ENCODE measurements around the gene MRPS26. TPM values are rescaled to one million over a fixed set of nuclear protein-coding genes. Genes with fewer than 3 reads are reported as not detected.

The MRPS26 gene
- total and polyA plus RNA-seq, 2 experiments from 2014 or later = 89.2 to 174 TPM

DNA sequence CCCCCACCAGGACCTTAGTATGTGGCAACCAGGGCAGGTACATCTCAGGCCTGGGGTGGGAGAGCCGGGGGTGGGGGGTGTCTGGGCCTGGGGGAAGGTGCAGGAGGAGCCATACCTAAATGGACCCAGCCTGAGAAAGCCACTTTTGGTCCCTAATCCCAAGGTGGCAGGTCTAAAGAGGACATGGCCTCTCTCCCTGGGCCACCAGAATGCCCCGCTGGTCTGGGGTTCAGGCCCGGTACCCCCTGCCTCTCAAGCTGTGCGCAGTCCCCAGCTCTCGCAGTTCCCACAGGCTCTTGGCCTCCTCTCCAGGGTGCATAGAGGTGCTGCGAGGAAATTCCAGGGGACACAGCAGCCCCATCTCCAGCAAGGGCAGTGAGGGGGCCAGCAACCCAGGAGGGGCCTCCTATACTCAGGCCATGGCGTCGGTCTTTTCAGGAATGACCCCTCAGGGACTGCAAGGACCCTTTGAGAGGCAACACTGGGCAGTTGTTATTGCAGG lies 39.8 kb downstream of the MRPS26 start:
- no peak overlapping the region for H3K27ac ChIP-seq
- H3K9me3 ChIP-seq (ENCODE audit: low read depth) = no peaks in the 10 kb centered on the region
- no peak overlapping the region for H3K4me2 ChIP-seq
- H3K27me3 ChIP-seq = peaks cover 38% of the 10 kb centered on the region
- no peaks in the 10 kb centered on the region for H3K9me2 ChIP-seq (replicated peaks; ENCODE audit: insufficient read depth)
- H3K36me3 ChIP-seq (replicated peaks; ENCODE audit: insufficient read depth, low read depth) = no peaks in the 10 kb centered on the region
- 90% methylated on average over 8 of the region's 8 CpGs for WGBS (ENCODE audit: low lambda C conversion rate, missing lambda C conversion rate)
- no peak overlapping the region for H3K4me3 ChIP-seq
- DNase-seq (ENCODE audit: low spot score) = no peak
- H2AFZ ChIP-seq = no peak overlapping the region
- peaks cover 7% of the 10 kb centered on the region for H3K4me1 ChIP-seq (ENCODE audit: insufficient read depth)
- H4K20me1 ChIP-seq (ENCODE audit: insufficient read depth, poor library complexity, severe bottlenecking) = no peaks in the 10 kb centered on the region
- H3K79me2 ChIP-seq = no peaks in the 10 kb centered on the region
- TF ChIP-seq, protein P1, sequence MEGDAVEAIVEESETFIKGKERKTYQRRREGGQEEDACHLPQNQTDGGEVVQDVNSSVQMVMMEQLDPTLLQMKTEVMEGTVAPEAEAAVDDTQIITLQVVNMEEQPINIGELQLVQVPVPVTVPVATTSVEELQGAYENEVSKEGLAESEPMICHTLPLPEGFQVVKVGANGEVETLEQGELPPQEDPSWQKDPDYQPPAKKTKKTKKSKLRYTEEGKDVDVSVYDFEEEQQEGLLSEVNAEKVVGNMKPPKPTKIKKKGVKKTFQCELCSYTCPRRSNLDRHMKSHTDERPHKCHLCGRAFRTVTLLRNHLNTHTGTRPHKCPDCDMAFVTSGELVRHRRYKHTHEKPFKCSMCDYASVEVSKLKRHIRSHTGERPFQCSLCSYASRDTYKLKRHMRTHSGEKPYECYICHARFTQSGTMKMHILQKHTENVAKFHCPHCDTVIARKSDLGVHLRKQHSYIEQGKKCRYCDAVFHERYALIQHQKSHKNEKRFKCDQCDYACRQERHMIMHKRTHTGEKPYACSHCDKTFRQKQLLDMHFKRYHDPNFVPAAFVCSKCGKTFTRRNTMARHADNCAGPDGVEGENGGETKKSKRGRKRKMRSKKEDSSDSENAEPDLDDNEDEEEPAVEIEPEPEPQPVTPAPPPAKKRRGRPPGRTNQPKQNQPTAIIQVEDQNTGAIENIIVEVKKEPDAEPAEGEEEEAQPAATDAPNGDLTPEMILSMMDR (IDR thresholded peaks at IDR 0.05; ENCODE audit: poor library complexity) = no peak
- TF ChIP-seq EZH2 (IDR thresholded peaks at IDR 0.05; ENCODE audit: borderline replicate concordance) = no peak
- TF ChIP-seq EZH2phosphoT487 (IDR thresholded peaks at IDR 0.05; ENCODE audit: low read depth, severe bottlenecking, unreplicated experiment) = no peak

DNA sequence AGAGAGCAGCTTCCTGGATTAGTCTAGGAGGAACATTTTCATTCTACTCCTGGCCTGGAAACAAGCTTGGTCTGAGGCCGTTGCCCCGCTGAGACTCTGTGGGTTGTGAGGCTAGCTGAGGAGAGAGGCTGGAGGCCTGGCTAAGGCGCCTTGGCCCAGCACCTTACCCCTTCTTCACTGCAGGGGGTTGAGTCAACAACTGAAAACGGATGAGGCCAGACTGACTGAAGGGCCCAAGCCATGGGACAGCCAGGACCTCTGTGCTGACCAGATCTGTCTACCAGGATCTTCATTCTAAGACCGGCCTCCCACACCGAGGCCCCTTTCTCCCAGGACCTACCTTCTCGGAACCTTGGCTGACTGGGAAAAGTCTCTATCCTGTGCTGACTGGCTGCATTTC lies 42.2 kb downstream of the MRPS26 start:
- H3K4me2 ChIP-seq = no peak overlapping the region
- no peaks in the 10 kb centered on the region for H3K9me3 ChIP-seq (ENCODE audit: low read depth)
- H2AFZ ChIP-seq = no peak overlapping the region
- peaks cover 27% of the 10 kb centered on the region for H3K27me3 ChIP-seq
- H3K79me2 ChIP-seq = no peaks in the 10 kb centered on the region
- peaks cover 1% of the 10 kb centered on the region for H3K4me1 ChIP-seq (ENCODE audit: insufficient read depth)
- 83% methylated on average over 7 of the region's 7 CpGs for WGBS (ENCODE audit: low lambda C conversion rate, missing lambda C conversion rate)
- H3K27ac ChIP-seq = no peak overlapping the region
- TF ChIP-seq, protein P1 (IDR thresholded peaks at IDR 0.05; ENCODE audit: poor library complexity) = no peak
- TF ChIP-seq EZH2 (IDR thresholded peaks at IDR 0.05; ENCODE audit: borderline replicate concordance) = no peak
- no peak for TF ChIP-seq EZH2phosphoT487 (IDR thresholded peaks at IDR 0.05; ENCODE audit: low read depth, severe bottlenecking, unreplicated experiment)
- no peaks in the 10 kb centered on the region for H4K20me1 ChIP-seq (ENCODE audit: insufficient read depth, poor library complexity, severe bottlenecking)
- H3K36me3 ChIP-seq (replicated peaks; ENCODE audit: insufficient read depth, low read depth) = no peaks in the 10 kb centered on the region
- H3K4me3 ChIP-seq = no peak overlapping the region
- DNase-seq (ENCODE audit: low spot score) = no peak
- H3K9me2 ChIP-seq (replicated peaks; ENCODE audit: insufficient read depth) = no peaks in the 10 kb centered on the region

DNA sequence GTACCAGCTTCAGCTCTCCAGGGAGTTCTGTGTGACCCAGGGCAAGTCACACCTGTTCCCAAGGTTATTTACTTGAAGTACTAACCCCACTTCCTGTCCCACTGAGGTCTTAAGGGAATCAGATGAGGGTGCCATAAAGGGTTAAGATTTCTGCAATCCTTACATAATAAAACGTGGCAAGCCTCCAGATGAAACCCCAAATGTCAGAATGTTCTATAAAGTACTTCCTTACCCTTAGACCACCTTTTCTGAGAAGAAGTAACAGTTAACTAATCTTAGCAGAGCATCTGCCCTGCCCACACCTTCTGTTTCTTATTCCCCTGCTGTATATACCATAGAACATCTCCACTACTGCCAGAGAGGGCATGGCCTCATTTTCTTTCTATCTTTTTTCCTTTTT lies 44.7 kb downstream of the MRPS26 start:
- WGBS (ENCODE audit: low lambda C conversion rate, missing lambda C conversion rate) = 38% methylated on average over 1 of the region's 1 CpG
- Histone ChIP-seq H3K4me3 (no peak overlapping the region), H3K4me2 (no peak overlapping the region), H3K36me3 (replicated peaks; ENCODE audit: insufficient read depth, low read depth) (no peaks in the 10 kb centered on the region), H2AFZ (no peak overlapping the region), H4K20me1 (ENCODE audit: insufficient read depth, poor library complexity, severe bottlenecking) (no peaks in the 10 kb centered on the region), H3K27me3 (peaks cover 13% of the 10 kb centered on the region), H3K4me1 (ENCODE audit: insufficient read depth) (no peaks in the 10 kb centered on the region), H3K79me2 (no peaks in the 10 kb centered on the region), H3K9me3 (ENCODE audit: low read depth) (no peaks in the 10 kb centered on the region), H3K27ac (no peak overlapping the region), H3K9me2 (replicated peaks; ENCODE audit: insufficient read depth) (no peaks in the 10 kb centered on the region)
- no peak for DNase-seq (ENCODE audit: low spot score)
- TF ChIP-seq, protein P1 (IDR thresholded peaks at IDR 0.05; ENCODE audit: poor library complexity) = no peak
- TF ChIP-seq EZH2 (IDR thresholded peaks at IDR 0.05; ENCODE audit: borderline replicate concordance) = no peak
- no peak for TF ChIP-seq EZH2phosphoT487 (IDR thresholded peaks at IDR 0.05; ENCODE audit: low read depth, severe bottlenecking, unreplicated experiment)

Measured in hepatocyte (in vitro differentiated cells).